DND-41 (cell line): ENCODE results near the gene SLC25A10.

Experiments
- CTCF ChIP-seq: IDR thresholded peaks from 2 replicates; pipeline ENCODE4 v1.5.1; 2012; ENCODE audit warnings: borderline replicate concordance, low read length, moderate library complexity, mild to moderate bottlenecking; ENCODE audit not compliant: poor library complexity, severe bottlenecking; ENCODE audit errors: extremely low read depth
- EZH2 ChIP-seq: IDR thresholded peaks from 3 replicates; pipeline ENCODE4 v1.6.1; 2012; ENCODE audit warnings: borderline replicate concordance, low read depth, mild to moderate bottlenecking, moderate library complexity, low read length, inconsistent platforms; ENCODE audit not compliant: severe bottlenecking

- TF ChIP-seq CTCF (no peak), EZH2 (no peak)
Observed at GRCh38 chr17:81680150-81680549, 31.9 kb upstream of the SLC25A10 start.
